Pancreas (tissue), 10 donors: ENCODE data around the gene STYX. TPM values are rescaled to one million over a fixed set of nuclear protein-coding genes. Genes with fewer than 3 reads are reported as not detected.

ENCODE experiments used
- ATAC-seq, 4 donors: fragments of 200-7000 bp; cut with Tn5 transposase; one replicate each; pipeline versions ENCODE4 v1.8.0 to v1.9.1; 2020; ENCODE audit warnings: mild to moderate bottlenecking in 4 of 4, moderate library complexity in 4 of 4
- DNase-seq, 6 donors: peaks; one replicate each; pipeline ENCODE4 v3.0.0-alpha.2; 2020
- FAIRE-seq: peaks from 2 replicates; lab custom pipeline; 2012; peaks lifted over from hg19 to GRCh38; lab: Jason Lieb, UNC
- H3K27ac ChIP-seq, 4 donors: fragments of 200-600 bp; sonication (generic); 1 replicate in 3 of 4; 2 replicates in 1 of 4; pipeline versions ENCODE4 v1.5.0 to v1.8.0; 2020
- H3K27me3 ChIP-seq, 4 donors: fragments of 200-600 bp; one replicate each; pipeline ENCODE4 v1.8.0; 2021
- H3K36me3 ChIP-seq, 3 donors: fragments of 200-600 bp; sonication (generic) in 1 of 3; one replicate each; pipeline versions ENCODE4 v1.5.0 to v1.8.0; 2020 to 2021
- H3K4me1 ChIP-seq, 3 donors: fragments of 200-600 bp; one replicate each; pipeline ENCODE4 v1.8.0; 2021
- H3K4me3 ChIP-seq, 4 donors: fragments of 200-600 bp; sonication (generic) in 2 of 4; one replicate each; pipeline versions ENCODE4 v1.5.0 to v1.8.0; 2020 to 2021
- H3K9me3 ChIP-seq, 4 donors: fragments of 200-600 bp; one replicate each; pipeline ENCODE4 v1.8.0; 2021
- CTCF ChIP-seq, 4 donors: fragments of 200-600 bp; sonication (generic) in 3 of 4; IDR thresholded peaks; one replicate each; pipeline versions ENCODE4 v1.5.0 to v1.8.0; 2021; ENCODE audit warnings: antibody characterized with exemption in 4 of 4
- whole genome bisulfite sequencing, 2 donors: extraction: QIAGEN DNeasy Blood & Tissue Kit; methylation state at CpG; one replicate each; pipeline ENCODE4 v1.1.7; 2013; 5-methylcytosine and 5-hydroxymethylcytosine counted together
- intact Hi-C, 3 donors: fragments of 100-400 bp; cut with DNase I; formaldehyde crosslinking; loops; one replicate each; pipeline versions ENCODE4 v1.11.1 to v1.14.2; 2022
- polyA plus RNA-seq, 2 donors: library from polyadenylated mRNA; stranded (reverse); fragments of 200-250 nt; gene quantifications; one replicate each; pipeline ENCODE4 v1.2.3, GENCODE V29; 2013
- total RNA-seq, 6 donors: library from RNA; stranded (reverse); fragmentation: NEBNext Ultra II Directional in 4 of 6; extraction: Animal tissue kit (Norgen Biotek cat#: 25700) in 4 of 6; gene quantifications; one replicate each; pipeline versions ENCODE4 v1.2.1 to v1.2.4, GENCODE V29; 2021 to 2023
- donor health status: healthy with polysubstance abuse.
- donor health status: DM: no; HTN: no; CAD: no; lungs with moderate emphysema.
- donor health status: DM: no; HTN: no; CAD: no.
- donor health status: control.
- donor health status: control.
- donor health status: Bipolar disorder and iron deficiency.
- donor health status: DM: yes; HTN: yes; CAD: no.
- donor health status: DM: no; HTN: no; CAD: no.
- donor health status: DM: no; HTN: no; CAD: no.
- donor health status: DM: yes; HTN: yes; CAD: no.

The STYX gene
- total and polyA plus RNA-seq, 8 donors: 2.9 to 7.8 (median 5.1) TPM

DNA sequence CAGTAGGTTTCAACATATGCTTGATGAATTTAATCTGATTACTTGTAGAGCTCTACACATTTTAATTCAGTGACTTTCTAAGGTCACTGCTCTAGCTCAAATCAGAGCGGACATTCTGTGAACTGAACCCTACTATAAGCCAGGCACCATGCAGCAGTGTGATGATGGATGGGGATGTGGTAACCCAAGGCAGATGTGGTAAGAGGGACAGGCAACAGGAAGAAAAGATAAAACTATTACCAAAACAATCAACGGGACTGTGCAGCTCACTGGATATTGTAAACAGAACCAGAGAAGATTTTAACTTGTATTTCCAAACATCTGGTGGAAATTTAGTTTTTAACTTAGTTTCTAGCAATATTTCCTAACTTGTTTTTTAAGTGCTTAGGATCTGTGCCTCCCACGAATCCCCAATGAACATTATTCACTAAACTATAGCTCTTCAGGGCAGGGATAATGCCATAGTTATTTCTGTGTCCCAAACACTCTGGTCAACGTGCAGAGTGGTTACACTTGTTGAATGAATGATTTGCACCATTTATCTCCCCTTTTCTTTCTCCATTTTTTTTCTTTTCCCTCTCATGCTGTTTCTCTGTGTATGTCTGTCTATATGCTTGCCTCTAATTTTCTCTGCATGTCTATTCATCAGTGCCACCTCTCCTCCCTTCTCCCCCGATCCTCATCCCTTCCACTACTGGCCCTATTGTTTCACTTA, 37.6 kb upstream of the STYX start:
- no peak for TF ChIP-seq CTCF (IDR thresholded peaks at IDR 0.05)
- 57 to 64% methylated on average over 5 of the region's 5 CpGs for WGBS, 2 donors
- Histone ChIP-seq H3K4me3 (no peak overlapping the region), H3K36me3 (no peaks in the 10 kb centered on the region), H3K27ac (peak overlapping the region in 2 of 4 donors; percentile 3 to 25), H3K9me3 (no peaks in the 10 kb centered on the region), H3K4me1 (peaks cover 6 to 40% (median 29%) of the 10 kb centered on the region in 3 donors), H3K27me3 (no peaks in the 10 kb centered on the region)
- ATAC-seq (no peak), FAIRE-seq (no peak), DNase-seq (no peak)
- intact Hi-C loops: no loop called here

DNA sequence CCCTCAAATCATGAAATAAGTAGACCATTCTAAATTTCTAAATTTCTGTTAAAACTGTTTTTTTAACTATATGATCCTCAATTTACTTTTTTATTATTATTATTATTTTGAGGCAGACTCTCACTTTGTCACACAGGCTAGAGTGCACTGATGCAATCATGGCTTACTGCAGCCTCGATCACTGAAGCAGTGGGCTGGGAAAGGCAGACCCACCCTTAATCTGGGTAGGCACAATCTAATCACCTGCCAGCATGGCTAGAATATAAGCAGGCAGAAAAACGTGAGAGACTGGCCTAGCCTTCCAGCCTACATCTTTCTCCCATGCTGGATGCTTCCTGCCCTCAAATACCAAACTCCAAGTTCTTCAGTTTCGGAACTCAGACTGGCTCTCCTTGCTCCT, 36.9 kb upstream of the STYX start:
- 64 to 68% methylated on average over 3 of the region's 3 CpGs for WGBS, 2 donors
- intact Hi-C loops: no loop called here
- Histone ChIP-seq H3K27me3 (no peaks in the 10 kb centered on the region), H3K9me3 (no peaks in the 10 kb centered on the region), H3K4me3 (no peak overlapping the region), H3K4me1 (peaks cover 6 to 35% (median 29%) of the 10 kb centered on the region in 3 donors), H3K27ac (no peak overlapping the region), H3K36me3 (no peaks in the 10 kb centered on the region)
- FAIRE-seq (no peak), ATAC-seq (no peak), DNase-seq (no peak)
- no peak for TF ChIP-seq CTCF (IDR thresholded peaks at IDR 0.05)

DNA sequence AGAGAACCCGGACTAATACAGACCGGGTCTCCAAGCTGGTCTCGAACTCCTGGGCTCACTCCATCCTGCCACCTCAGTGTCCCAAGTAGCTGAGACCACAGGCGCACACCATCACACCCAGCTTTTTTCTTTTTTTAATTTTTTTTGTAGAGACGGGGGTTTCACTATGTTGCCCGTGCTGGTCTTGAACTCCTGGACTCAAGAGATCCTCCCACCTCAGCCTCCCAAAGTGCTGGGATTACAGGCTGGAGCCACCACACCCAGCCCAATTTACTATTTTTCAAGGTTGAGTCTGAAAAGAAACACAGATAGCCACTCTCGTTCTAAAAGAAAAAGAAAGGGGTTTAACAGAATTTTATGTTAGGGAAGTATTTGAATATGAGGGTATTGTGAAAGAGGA, 36.4 kb upstream of the STYX start:
- 84% methylated on average over 7 of the region's 7 CpGs for WGBS, 2 donors
- DNase-seq (no peak), ATAC-seq (no peak), FAIRE-seq (no peak)
- no peaks in the 10 kb centered on the region for H3K36me3 ChIP-seq
- H3K27me3 ChIP-seq: no peaks in the 10 kb centered on the region
- intact Hi-C loops: no loop called here
- H3K4me1 ChIP-seq: peaks cover 6 to 35% (median 29%) of the 10 kb centered on the region in 3 donors
- peak overlapping the region in 1 of 4 donors; percentile 95 for H3K27ac ChIP-seq
- no peak for TF ChIP-seq CTCF (IDR thresholded peaks at IDR 0.05)
- peak overlapping the region in 1 of 4 donors; percentile 84 for H3K4me3 ChIP-seq
- H3K9me3 ChIP-seq: no peaks in the 10 kb centered on the region

DNA sequence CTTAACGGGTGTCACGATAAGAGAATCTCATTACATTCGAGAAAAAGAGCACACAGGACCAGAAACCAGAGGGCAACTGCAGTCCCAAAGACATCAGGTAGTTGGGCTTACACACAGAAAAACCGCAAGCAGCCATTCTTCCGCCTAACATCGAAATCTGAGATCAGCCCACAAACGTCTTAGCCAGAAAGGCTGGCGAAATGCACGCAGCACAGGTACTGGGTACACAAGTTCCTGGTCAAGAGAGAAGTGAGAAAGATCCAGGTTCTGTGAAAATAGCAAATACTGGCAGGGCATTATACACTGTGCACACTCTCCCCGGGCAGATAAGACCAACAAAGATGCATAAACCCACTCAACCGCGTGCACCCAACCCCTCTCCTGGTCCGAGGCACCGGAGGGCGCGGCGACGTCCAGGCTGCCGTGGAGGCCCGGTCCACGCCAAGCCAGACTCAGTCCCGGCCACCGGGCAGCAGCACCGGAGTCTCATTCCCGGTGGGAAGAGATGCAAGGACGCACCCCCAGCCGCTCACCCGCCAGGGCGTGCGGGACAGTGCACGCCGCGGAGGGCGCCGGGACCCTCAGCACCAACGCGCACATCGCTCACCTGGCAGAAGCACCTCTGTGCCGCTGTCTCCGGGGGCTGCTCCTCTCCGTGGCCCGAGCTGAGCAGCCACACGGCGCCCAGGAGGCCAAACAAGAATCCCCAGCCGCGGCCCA, 35.0 kb upstream of the STYX start:
- DNase-seq (peak; percentile 42 to 79 (median 46)), FAIRE-seq (no peak), ATAC-seq (peak; percentile 44 to 55 (median 49))
- H3K27ac ChIP-seq: peak overlapping the region; percentile 95 to 98 (median 96)
- H3K36me3 ChIP-seq: no peaks in the 10 kb centered on the region
- H3K4me3 ChIP-seq: peak overlapping the region; percentile 63 to 84 (median 74)
- intact Hi-C loops: no loop called here
- WGBS, 2 donors: 0 to 1% methylated on average over 45 to 46 of the region's 46 CpGs
- no peaks in the 10 kb centered on the region for H3K9me3 ChIP-seq
- no peaks in the 10 kb centered on the region for H3K27me3 ChIP-seq
- peaks cover 8 to 32% (median 30%) of the 10 kb centered on the region in 3 donors for H3K4me1 ChIP-seq
- no peak for TF ChIP-seq CTCF (IDR thresholded peaks at IDR 0.05)
